ENCODE results near the gene ADIRF. TPM values are rescaled to one million over a fixed set of nuclear protein-coding genes. Genes with fewer than 3 reads are reported as not detected.
A peak's percentile ranks its signal among the peaks of the same experiment; 100 is the strongest.
"Not testable (repeated sequence)": the region's sequence is repeated elsewhere in the genome, so short reads cannot be mapped to it uniquely, and the experiment has no call there.

The ADIRF gene
- 43.2 TPM for total RNA-seq
- long read RNA-seq, transcript ADIRF-201 (3 exons, 917 nt), result major isoform, 26 of 30 reads
- long read RNA-seq, partial matches to known transcripts, result 0 of 30 reads
- long read RNA-seq, other reads (novel, unspliced or antisense), result 3 of 30 reads

- peak; percentile 14 for ATAC-seq (ENCODE audit: poor library complexity)
- DNase-seq, result peak; percentile 82
- intact Hi-C loops (cut with DNase I), result no loop called here
Measured at GRCh38 chr10:86968271-86968993, at the start of gene ADIRF. Gene ADIRF, plus strand, starts transcription at chr10:86968482. Its CDS starts 63 bp downstream, at chr10:86968545.

GRCh38 chr10:86922553-86922961 is 45.7 kb upstream of the ADIRF start:
- DNase-seq (no peak), ATAC-seq (ENCODE audit: poor library complexity) (peak; percentile 38)
- intact Hi-C loops (cut with DNase I), result no loop called here

- intact Hi-C loops (cut with DNase I), result no loop called here
- ATAC-seq (ENCODE audit: poor library complexity), result no peak
Measured at GRCh38 chr10:86929468-86930380, 38.6 kb upstream of the ADIRF start.

GRCh38 chr10:86931872-86932271 is 36.4 kb upstream of the ADIRF start:
- ATAC-seq (ENCODE audit: poor library complexity) (no peak), DNase-seq (no peak)
- intact Hi-C loops (cut with DNase I), result no loop called here

More at GRCh38 chr10:86929468-86930380, 38.6 kb upstream of the ADIRF start:
- no peak for DNase-seq

GRCh38 chr10:86932674-86933073 is 35.6 kb upstream of the ADIRF start:
- intact Hi-C loops (cut with DNase I), result no loop called here
- ATAC-seq (ENCODE audit: poor library complexity) (no peak), DNase-seq (no peak)

- DNase-seq; ATAC-seq (ENCODE audit: poor library complexity); intact Hi-C loops (cut with DNase I): not testable (repeated sequence)
Measured at GRCh38 chr10:86934162-86934711, 34.0 kb upstream of the ADIRF start.

GRCh38 chr10:86936661-86937501 is 31.4 kb upstream of the ADIRF start:
- ATAC-seq (ENCODE audit: poor library complexity) (no peak), DNase-seq (no peak)
- intact Hi-C loops (cut with DNase I), result no loop called here

- DNase-seq (no peak), ATAC-seq (ENCODE audit: poor library complexity) (no peak)
- intact Hi-C loops (cut with DNase I), result no loop called here
Measured at GRCh38 chr10:86937502-86938154, 30.7 kb upstream of the ADIRF start.

- intact Hi-C loops (cut with DNase I), result no loop called here
Measured at GRCh38 chr10:86938260-86938659, 30.0 kb upstream of the ADIRF start.

GRCh38 chr10:86940076-86940475 is 28.2 kb upstream of the ADIRF start:
- DNase-seq; intact Hi-C loops (cut with DNase I); ATAC-seq (ENCODE audit: poor library complexity): not testable (repeated sequence)

More at GRCh38 chr10:86938260-86938659, 30.0 kb upstream of the ADIRF start:
- no peak for ATAC-seq (ENCODE audit: poor library complexity)
- no peak for DNase-seq

GRCh38 chr10:86940677-86941076 is 27.6 kb upstream of the ADIRF start:
- DNase-seq, result no peak
- no peak for ATAC-seq (ENCODE audit: poor library complexity)
- intact Hi-C loops (cut with DNase I), result no loop called here

- no peak for ATAC-seq (ENCODE audit: poor library complexity)
- DNase-seq, result no peak
- intact Hi-C loops (cut with DNase I), result no loop called here
Measured at GRCh38 chr10:86941426-86941825, 26.9 kb upstream of the ADIRF start.

GRCh38 chr10:86941991-86942421 is 26.3 kb upstream of the ADIRF start:
- intact Hi-C loops (cut with DNase I), result no loop called here
- no peak for DNase-seq
- no peak for ATAC-seq (ENCODE audit: poor library complexity)

GRCh38 chr10:86942441-86943315 is 25.6 kb upstream of the ADIRF start:
- intact Hi-C loops (cut with DNase I), result no loop called here
- DNase-seq, result peak; percentile 54
- peak; percentile 6 for ATAC-seq (ENCODE audit: poor library complexity)

GRCh38 chr10:86943316-86944030 is 24.8 kb upstream of the ADIRF start:
- no peak for DNase-seq
- no peak for ATAC-seq (ENCODE audit: poor library complexity)
- intact Hi-C loops (cut with DNase I), result no loop called here

- intact Hi-C loops (cut with DNase I), result no loop called here
- no peak for DNase-seq
- ATAC-seq (ENCODE audit: poor library complexity), result no peak
Measured at GRCh38 chr10:86944031-86944419, 24.3 kb upstream of the ADIRF start.

Data from Right ventricle myocardium superior (tissue), 1 donor.